NCI-H510A (cell line): ENCODE results near the gene TRAM2.

Source experiments
- DNase-seq: peaks from one replicate; lab custom pipeline; 2025; lab: John Stamatoyannopoulos, UW

TRAM2 gene

DNA sequence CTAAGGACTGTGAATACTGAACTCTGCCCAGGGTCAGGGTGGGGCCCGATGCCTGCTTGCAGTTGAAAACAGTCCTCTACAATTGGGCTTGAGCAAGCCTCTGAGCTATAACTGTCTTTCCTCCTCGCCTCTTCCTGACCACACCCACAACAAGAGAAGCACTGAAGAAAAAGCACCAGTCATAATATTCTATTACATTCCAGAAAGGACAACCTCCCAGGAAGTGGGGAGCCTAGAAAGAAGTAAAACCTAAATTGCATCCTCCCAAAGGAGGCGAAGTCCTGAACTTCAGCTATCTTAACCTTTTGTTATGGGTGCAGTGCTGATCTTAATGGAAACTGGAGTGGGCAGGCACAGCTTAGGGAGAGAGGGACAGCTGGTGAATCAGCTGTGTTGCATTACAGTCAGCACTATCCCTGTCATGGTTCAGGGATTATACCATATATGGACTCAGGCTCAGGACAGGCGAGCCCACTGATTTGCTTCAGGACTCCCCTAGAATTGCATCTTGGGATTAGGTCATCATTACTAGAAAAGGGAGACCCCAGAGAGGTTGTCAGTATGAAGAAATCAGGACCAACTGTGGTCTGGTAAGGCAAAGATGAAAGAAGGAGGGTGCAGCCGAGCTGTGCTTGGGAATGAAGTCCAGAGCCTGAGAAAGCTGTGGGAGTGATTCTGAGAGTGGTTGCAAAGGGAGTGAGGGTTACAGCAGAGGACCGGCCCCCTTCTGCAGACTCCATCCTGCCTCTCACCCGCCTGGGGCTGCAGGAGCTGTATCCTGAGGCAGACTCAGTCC lies 18.3 kb upstream of the TRAM2 start:
- peak; percentile 34 for DNase-seq

DNA sequence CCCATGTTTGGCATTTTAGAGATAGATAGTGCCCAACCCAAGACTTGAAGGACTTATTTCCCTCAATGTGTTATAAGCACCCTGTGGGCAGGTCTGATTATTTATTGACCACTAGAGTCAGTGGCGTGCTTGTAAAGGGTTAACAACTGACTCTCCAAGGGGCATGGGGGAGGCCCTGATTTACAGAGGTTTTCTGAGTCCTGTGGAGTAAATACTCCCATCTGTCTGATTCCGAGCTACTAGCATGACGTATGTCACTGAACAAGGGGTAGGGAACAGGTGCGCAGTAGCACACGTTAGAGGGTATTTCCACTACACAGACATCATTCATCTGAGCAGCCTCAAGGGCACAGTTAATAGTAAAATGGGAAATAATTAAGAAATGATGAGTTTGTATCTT lies 17.4 kb upstream of the TRAM2 start:
- DNase-seq = no peak

DNA sequence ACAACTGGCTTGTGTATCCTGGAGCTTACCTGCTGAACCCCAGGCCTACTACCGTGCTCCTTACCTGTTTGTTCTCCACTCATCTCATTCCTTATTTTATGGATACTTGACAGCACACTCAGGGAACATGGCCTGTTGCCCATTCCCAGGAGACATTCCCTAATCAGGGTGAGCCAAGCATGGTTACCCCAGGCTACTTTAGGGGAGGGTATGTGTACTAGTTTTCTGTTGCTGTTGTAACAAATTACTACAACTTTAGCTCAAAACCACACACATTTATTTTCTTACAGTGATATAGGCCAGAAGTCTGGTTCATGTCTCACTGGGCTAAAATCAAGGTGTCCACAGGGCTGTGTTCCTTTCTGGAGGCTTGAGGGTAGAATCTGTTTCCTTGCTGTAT lies 15.0 kb upstream of the TRAM2 start:
- DNase-seq = no peak

DNA sequence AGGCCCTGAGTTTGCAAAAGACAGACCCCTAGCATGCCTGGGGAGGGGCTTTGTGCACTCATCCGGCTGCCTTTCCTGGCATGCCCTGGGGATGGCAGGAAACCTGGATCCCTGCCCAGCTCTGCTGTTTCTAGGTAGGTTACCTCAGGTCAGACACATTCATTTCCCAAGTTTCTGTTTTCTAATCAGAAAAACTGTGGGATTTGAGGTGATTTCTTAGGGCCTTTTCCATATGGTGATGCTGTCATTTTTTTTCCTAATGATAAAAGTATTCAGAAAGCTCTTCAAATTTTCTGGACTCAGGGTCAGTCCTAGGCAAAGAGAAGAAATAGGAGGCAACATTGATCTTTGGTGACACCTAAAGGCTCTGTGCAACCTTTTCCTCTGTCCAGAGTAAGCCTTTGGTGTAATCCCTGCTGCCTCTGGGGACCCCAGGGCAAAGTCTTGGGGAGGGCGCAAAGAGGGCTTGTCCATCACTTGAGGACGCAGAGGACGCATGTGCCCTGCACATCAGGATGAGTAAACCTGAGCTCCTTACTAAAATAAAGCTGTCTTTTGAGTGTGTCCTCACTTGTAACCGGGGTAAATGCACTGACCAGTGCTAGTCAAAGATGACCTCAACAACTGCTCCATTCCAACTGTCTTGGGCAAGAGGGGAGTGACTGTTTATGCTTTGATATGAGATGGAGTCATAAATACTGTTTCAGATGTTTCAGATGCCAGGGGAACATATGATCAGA lies 13.5 kb upstream of the TRAM2 start:
- no peak for DNase-seq

- DNase-seq = no peak
Observed at GRCh38 chr6:52588710-52589091, 11.8 kb upstream of the TRAM2 start.

DNA sequence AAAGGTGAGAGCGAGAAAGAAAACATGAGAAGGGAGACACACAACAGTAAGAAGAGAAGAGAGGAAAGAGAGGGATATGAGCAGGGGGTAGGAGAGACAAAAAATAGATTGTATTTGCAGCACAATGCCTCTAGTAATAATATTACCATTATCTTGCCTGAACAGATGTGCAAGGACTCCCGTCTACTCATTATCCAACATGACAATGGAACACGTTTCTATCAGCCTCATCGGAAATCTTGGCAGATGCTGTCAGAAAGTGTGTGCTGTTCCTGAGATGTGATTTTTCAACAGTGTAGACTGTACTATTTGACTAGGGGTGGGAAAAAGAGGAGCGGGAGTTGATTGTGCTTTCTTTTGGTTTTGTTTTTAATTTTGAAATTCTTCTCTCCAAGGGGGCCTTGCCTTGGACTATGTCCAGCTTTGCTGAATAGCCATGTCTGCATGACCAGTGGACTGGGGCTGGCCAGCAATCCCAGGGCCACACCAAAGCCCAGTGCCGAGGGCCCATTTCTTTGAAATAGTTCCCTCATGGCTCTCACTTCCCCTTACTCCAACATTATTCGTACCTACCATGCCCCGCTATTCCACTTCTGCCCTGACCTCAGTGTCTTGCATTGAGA lies 11.3 kb upstream of the TRAM2 start:
- DNase-seq = no peak

GRCh38 chr6:52587001-52587400 lies 10.1 kb upstream of the TRAM2 start:
- DNase-seq = no peak

- DNase-seq = no peak
Observed at GRCh38 chr6:52584203-52584602, 7.3 kb upstream of the TRAM2 start.

- no peak for DNase-seq
Observed at GRCh38 chr6:52582996-52583395, 6.1 kb upstream of the TRAM2 start.

- DNase-seq = no peak
Observed at GRCh38 chr6:52582446-52582845, 5.6 kb upstream of the TRAM2 start.

DNA sequence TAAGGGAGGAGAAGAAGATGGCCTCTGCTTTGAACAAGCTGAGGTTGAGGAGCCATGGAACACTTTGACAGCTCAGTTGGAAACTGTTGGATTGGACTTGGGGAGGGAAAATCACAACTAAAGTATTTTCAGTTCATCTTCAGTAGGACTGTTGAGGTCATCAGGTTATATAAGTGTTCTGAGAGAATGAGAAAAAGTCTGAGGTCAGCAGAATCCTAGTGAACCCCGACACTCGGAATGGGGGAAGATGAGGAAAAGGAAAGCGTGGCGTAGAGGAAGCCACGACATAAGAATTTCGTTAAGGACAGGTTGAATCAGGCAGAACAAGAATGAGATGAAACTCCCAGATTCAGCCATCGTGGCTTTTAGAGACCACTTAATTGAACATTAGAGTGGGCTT lies 4.0 kb upstream of the TRAM2 start:
- no peak for DNase-seq

DNA sequence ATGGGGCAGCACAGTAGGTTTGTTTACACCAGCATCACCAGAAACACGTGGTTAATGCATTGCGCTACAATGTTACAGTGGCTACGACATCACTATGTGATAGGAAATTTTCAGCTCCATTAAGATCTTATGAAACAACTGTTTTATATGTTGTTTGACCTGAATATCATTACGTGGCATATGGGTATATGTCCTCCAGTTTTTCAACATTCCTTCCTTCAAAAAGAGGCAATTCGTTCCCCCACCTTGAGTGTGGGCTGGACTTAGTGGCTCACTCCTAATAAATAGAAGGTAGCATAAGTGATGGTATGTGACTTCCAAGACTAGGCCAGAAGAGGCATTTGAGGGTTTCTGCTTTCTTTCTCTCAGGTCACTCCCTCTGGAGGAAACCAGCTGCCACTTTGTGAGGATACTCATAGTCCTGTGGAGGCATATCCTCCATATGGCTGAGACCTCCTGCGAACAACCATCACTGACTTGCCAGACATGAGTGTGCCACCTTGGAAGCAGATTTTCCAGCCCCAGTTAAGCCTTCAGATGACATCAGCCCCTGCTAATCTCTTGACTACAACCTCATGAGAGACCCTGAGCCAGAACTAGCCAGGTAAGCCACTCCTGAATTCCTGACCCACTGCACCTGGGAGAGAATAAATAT lies 2.3 kb upstream of the TRAM2 start:
- no peak for DNase-seq

GRCh38 chr6:52577778-52578463 lies 1.1 kb upstream of the TRAM2 start:
- no peak for DNase-seq

DNA sequence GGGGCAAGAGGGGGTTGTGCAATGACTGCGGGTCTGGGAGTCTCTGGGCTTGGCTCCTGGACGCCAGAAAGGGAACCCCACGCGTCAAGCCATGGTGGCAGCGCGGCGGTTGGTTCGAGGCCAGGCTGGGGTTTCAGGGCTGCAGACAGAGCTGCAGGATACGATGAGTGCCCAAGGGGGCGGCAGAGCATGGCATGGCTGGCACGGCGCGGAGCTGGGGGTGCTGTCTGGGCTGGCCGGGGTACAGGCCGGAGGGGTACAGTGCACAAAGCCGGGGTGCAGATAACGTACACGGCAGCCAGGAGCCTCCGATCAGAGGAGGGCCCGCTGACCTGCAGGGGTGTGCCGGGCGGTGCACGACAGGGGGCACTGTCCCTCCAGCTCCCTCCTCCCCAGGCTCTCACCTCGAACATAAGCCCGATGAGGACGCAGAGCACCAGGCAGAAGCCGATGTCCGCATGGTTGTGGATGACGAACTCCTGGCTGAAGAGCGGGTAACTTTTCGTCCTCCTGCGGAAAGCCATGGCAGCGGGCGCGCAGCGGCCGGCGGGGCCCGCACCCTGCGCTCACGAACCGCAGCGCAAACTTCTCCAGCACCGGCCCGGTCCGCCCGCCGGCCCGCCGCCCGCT lies 353 bp downstream of the TRAM2 start:
- DNase-seq = peak; percentile 77

DNA sequence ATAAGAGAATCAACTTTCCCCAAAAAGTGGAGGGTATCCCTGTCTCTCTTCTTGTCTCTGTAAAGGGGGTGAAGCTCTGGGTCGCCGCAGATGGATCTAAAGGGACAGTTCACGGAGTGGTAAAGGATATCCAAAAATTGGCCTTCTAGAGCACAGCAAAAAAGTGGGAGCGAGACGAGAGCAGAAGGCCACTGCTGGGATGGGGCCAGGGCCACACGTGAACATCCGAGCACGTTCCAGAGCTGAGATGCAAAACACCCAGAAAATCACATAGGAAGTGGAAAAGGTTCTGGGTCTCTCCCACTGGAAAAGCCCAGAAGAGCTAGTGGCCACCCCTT lies 837 bp downstream of the TRAM2 start:
- DNase-seq = no peak

DNA sequence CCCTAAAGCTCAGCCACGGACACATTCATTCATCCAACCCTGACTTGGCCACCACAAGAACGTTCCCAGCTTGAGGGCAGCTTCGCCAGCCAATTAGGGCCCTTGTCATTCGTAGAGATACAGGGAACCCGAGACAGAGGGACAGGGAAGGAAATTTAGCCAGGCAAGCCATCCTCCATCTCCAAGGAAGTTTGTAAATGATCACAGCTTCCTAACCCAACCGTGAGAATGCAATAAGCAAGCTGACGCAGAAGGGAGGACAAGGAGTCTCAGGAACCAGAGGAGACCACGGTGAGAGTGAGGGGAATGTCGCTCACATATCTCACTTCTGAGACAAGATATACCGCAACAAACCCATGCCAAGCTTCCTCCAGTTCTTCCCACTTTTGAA lies 1.4 kb downstream of the TRAM2 start:
- no peak for DNase-seq

DNA sequence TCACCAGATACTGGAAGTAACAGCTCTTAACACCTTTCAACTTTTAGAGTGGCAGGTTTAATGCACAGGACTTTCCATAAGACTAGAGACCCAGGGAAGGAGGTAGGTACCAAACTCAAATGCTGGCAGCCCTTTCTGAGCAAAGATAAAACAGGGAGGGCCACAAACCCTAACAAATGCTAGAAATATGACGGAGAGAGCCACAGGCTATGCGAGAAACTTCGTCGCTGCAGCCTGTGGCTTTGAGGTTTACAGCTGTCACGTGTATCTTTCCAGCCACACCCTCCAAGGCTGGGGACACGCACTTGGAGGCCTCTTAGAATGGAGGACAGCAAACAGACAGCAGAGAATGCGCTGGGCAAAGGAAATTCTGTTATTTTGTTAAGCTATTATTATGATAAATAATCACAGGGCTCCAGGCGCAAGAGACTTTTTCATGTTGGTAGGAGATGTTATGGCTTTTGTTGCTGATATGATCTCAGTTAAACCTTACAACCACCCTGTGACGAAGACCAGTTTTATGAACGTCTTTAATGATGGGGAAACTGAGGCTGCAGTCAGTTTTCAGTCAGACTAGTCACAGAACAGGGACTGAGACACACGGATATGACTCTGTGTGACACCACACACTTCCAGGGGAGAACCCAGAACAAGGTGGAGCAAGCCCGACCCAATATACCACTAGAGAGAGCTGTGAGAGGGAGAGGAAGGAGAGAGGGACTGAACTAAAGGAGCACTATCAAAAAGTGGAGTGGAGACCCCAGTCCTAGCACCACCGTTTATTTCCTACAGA lies 2.0 kb downstream of the TRAM2 start:
- no peak for DNase-seq

DNA sequence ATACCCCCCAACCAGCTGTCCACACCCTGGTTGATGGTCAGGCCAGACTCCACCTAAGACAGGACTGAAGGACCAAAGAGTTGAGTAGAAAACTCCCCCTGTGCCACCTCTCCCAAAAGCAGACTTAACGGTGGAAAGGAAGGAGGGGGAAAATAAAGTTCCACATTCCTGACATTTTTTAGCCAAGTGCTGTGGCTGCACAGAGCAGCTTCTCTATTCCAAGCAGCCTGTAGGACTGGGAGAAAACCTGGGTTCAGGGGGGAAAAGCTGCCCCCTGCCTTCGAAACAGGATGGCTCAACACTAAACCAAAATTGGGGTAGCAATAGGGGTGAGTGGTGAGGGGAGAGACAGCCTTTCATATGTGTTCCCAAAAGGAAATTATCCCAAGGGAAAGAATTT lies 3.6 kb downstream of the TRAM2 start:
- no peak for DNase-seq

DNA sequence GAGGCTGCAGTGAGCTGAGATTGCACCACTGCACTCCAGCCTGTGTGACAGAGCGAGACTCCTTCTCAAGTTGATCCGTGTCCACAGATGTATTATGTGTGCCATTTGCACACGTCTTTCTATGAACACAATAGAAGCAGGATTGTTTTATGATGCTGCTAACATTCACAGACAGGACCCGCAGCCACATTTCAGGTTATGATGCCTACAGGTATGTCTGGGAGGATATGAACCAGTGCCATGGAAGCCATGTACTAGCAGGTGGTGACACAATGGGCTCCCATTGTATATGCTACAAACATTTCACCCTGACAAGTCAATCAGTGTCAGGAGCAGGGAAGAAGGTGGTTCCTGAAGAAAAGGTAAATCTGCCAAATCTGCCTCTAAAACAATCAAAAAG lies 4.3 kb downstream of the TRAM2 start:
- no peak for DNase-seq

- DNase-seq = no peak
Observed at GRCh38 chr6:52571099-52571755, 5.6 kb downstream of the TRAM2 start.
